Measurements from ENCODE around the gene CTBP2. TPM values are rescaled to one million over a fixed set of nuclear protein-coding genes. Genes with fewer than 3 reads are reported as not detected.
A peak's percentile ranks its signal among the peaks of the same experiment; 100 is the strongest.

CTBP2 gene
- total RNA-seq, 1 donor from 2014 or later: 109 TPM

GRCh38 chr10:125125951-125126735 lies 34.2 kb downstream of the CTBP2 start:
- no peak for DNase-seq (ENCODE audit: low read depth)

- DNase-seq (ENCODE audit: low read depth): no peak
These were observed 35.5 kb downstream of the CTBP2 start for GRCh38 chr10:125124907-125125306.

GRCh38 chr10:125124115-125124487 lies 36.3 kb downstream of the CTBP2 start:
- DNase-seq (ENCODE audit: low read depth): no peak

GRCh38 chr10:125123476-125124114 lies 36.8 kb downstream of the CTBP2 start:
- peak; percentile 92 for DNase-seq (ENCODE audit: low read depth)

- DNase-seq (ENCODE audit: low read depth): no peak
These were observed 37.8 kb downstream of the CTBP2 start for GRCh38 chr10:125122566-125122965.

GRCh38 chr10:125121003-125121402 lies 39.4 kb downstream of the CTBP2 start:
- DNase-seq (ENCODE audit: low read depth): no peak

- peak; percentile 85 for DNase-seq (ENCODE audit: low read depth)
These were observed 40.2 kb downstream of the CTBP2 start for GRCh38 chr10:125120053-125120710.

- DNase-seq (ENCODE audit: low read depth): no peak
These were observed 41.7 kb downstream of the CTBP2 start for GRCh38 chr10:125118701-125119100.

- no peak for DNase-seq (ENCODE audit: low read depth)
These were observed 42.3 kb downstream of the CTBP2 start for GRCh38 chr10:125118011-125118611.

GRCh38 chr10:125116652-125117310 lies 43.6 kb downstream of the CTBP2 start:
- DNase-seq (ENCODE audit: low read depth): no peak

GRCh38 chr10:125116041-125116649 lies 44.2 kb downstream of the CTBP2 start:
- no peak for DNase-seq (ENCODE audit: low read depth)

GRCh38 chr10:125115409-125115808 lies 45.0 kb downstream of the CTBP2 start:
- DNase-seq (ENCODE audit: low read depth): no peak

- DNase-seq (ENCODE audit: low read depth): peak; percentile 36
These were observed 45.5 kb downstream of the CTBP2 start for GRCh38 chr10:125114761-125115391.

GRCh38 chr10:125113691-125114371 lies 46.5 kb downstream of the CTBP2 start:
- no peak for DNase-seq (ENCODE audit: low read depth)

GRCh38 chr10:125112697-125113494 lies 47.5 kb downstream of the CTBP2 start:
- no peak for DNase-seq (ENCODE audit: low read depth)

GRCh38 chr10:125111118-125111727 lies 49.1 kb downstream of the CTBP2 start:
- no peak for DNase-seq (ENCODE audit: low read depth)

- no peak for DNase-seq (ENCODE audit: low read depth)
These were observed 52.3 kb downstream of the CTBP2 start for GRCh38 chr10:125107965-125108580.

- DNase-seq (ENCODE audit: low read depth): no peak
These were observed 53.0 kb downstream of the CTBP2 start for GRCh38 chr10:125107166-125107949.

Measured in renal cortical epithelial cell (primary cell).